ENCODE measurements around the gene KMT2A. TPM values are rescaled to one million over a fixed set of nuclear protein-coding genes. Genes with fewer than 3 reads are reported as not detected.
"Not testable (repeated sequence)": the region's sequence is repeated elsewhere in the genome, so short reads cannot be mapped to it uniquely, and the experiment has no call there.

KMT2A gene
- total RNA-seq, 4 donors from 2014 or later = 61.8 to 150 (median 80.1) TPM

GRCh38 chr11:118401151-118401879 is 35.0 kb upstream of the KMT2A start, which contains the start of gene ATP5MG:
TSS of gene ATP5MG (plus strand) at chr11:118401606. CDS start at chr11:118401666, 60 bp downstream.
- peak; percentile 94 for DNase-seq (ENCODE audit: low spot score in 2 of 2)
- peaks cover 33% of the 10 kb centered on the region for H3K4me1 ChIP-seq
- peak within 1 kb of the TSS; percentile 83 for H3K27ac ChIP-seq
- peaks cover 21% of the 10 kb centered on the region for H3K36me3 ChIP-seq
- under 1% methylated on average over 47 of the region's 51 CpGs for WGBS
- H3K27me3 ChIP-seq = no peaks in the 10 kb centered on the region
- no peaks in the 10 kb centered on the region for H3K9me3 ChIP-seq
- peak in 2 of 3 donors; percentile 30 to 34 for TF ChIP-seq POLR2AphosphoS5 (IDR thresholded peaks at IDR 0.05)
- peak in 1 of 2 donors; percentile 30 for TF ChIP-seq POLR2A (IDR thresholded peaks at IDR 0.05)
- no peak for TF ChIP-seq EP300 (IDR thresholded peaks at IDR 0.05)
- no peak for TF ChIP-seq CTCF (IDR thresholded peaks at IDR 0.05)
- peak within 1 kb of the TSS; percentile 75 for H3K4me3 ChIP-seq

GRCh38 chr11:118401880-118402590 is 34.3 kb upstream of the KMT2A start:
- Histone ChIP-seq H3K4me3 (peak overlapping the region; percentile 75), H3K27ac (peak overlapping the region; percentile 83), H3K4me1 (peaks cover 36% of the 10 kb centered on the region), H3K9me3 (no peaks in the 10 kb centered on the region), H3K36me3 (peaks cover 22% of the 10 kb centered on the region), H3K27me3 (no peaks in the 10 kb centered on the region)
- no peak for DNase-seq (ENCODE audit: low spot score in 2 of 2)
- 3% methylated on average over 22 of the region's 22 CpGs for WGBS
- TF ChIP-seq POLR2AphosphoS5 (IDR thresholded peaks at IDR 0.05) (no peak), EP300 (IDR thresholded peaks at IDR 0.05) (no peak), POLR2A (IDR thresholded peaks at IDR 0.05) (no peak), CTCF (IDR thresholded peaks at IDR 0.05) (no peak)

- H3K9me3 ChIP-seq; DNase-seq (ENCODE audit: low spot score in 2 of 2); H3K27ac ChIP-seq; H3K27me3 ChIP-seq: not testable (repeated sequence)
- peaks cover 20% of the 10 kb centered on the region for H3K36me3 ChIP-seq
- peak overlapping the region; percentile 75 for H3K4me3 ChIP-seq
- 73% methylated on average over 7 of the region's 7 CpGs for WGBS
- H3K4me1 ChIP-seq = peaks cover 36% of the 10 kb centered on the region
Observed at GRCh38 chr11:118402594-118402993, 33.7 kb upstream of the KMT2A start.

GRCh38 chr11:118406599-118407166 is 29.6 kb upstream of the KMT2A start:
- Histone ChIP-seq H3K4me3 (no peak overlapping the region), H3K4me1 (peaks cover 29% of the 10 kb centered on the region), H3K36me3 (peaks cover 27% of the 10 kb centered on the region), H3K27ac (no peak overlapping the region), H3K27me3 (no peaks in the 10 kb centered on the region), H3K9me3 (no peaks in the 10 kb centered on the region)
- DNase-seq (ENCODE audit: low spot score in 2 of 2) = no peak
- TF ChIP-seq CTCF (IDR thresholded peaks at IDR 0.05) (no peak), POLR2A (IDR thresholded peaks at IDR 0.05) (no peak), POLR2AphosphoS5 (IDR thresholded peaks at IDR 0.05) (no peak), EP300 (IDR thresholded peaks at IDR 0.05) (no peak)
- WGBS = 60% methylated on average over 7 of the region's 7 CpGs

GRCh38 chr11:118410055-118410745 is 26.1 kb upstream of the KMT2A start:
- H3K4me1 ChIP-seq = peaks cover 3% of the 10 kb centered on the region
- no peaks in the 10 kb centered on the region for H3K27me3 ChIP-seq
- WGBS = 89% methylated on average over 7 of the region's 7 CpGs
- no peak for TF ChIP-seq CTCF (IDR thresholded peaks at IDR 0.05)
- no peak for TF ChIP-seq POLR2AphosphoS5 (IDR thresholded peaks at IDR 0.05)
- no peak for TF ChIP-seq EP300 (IDR thresholded peaks at IDR 0.05)
- TF ChIP-seq POLR2A (IDR thresholded peaks at IDR 0.05) = no peak
- H3K27ac ChIP-seq = no peak overlapping the region
- no peak overlapping the region for H3K4me3 ChIP-seq
- no peak for DNase-seq (ENCODE audit: low spot score in 2 of 2)
- peaks cover 27% of the 10 kb centered on the region for H3K36me3 ChIP-seq
- H3K9me3 ChIP-seq = no peaks in the 10 kb centered on the region

All from suprapubic skin (tissue), 4 donors.